Ishikawa (cell line): ENCODE results near the gene GIN1.

Experiments
- CREB1 ChIP-seq: IDR thresholded peaks from 2 replicates; pipeline ENCODE4 v1.6.1; 2012; ENCODE audit warnings: low read depth
- REST ChIP-seq: IDR thresholded peaks from 2 replicates; pipeline ENCODE4 v1.6.1; 2012; ENCODE audit warnings: low read depth, mild to moderate bottlenecking

- no peak for TF ChIP-seq CREB1
- TF ChIP-seq REST = no peak
Observed at GRCh38 chr5:103166706-103167105, 46.8 kb upstream of the GIN1 start.
